Spleen (tissue), 11 donors: ENCODE measurements around the gene MIEN1. TPM values are rescaled to one million over a fixed set of nuclear protein-coding genes. Genes with fewer than 3 reads are reported as not detected.

ENCODE experiments used
- DNase-seq: peaks from one replicate; pipeline ENCODE4 v3.0.0-alpha.2; 2020
- H3K27ac ChIP-seq, 8 donors: fragments of 200-600 bp; sonication (generic) in 7 of 8; 1 replicate in 4 of 8; 2 replicates in 4 of 8; pipeline versions ENCODE4 v1.5.0 to v1.8.0; 2016 to 2021; ENCODE audit warnings: inconsistent platforms in 4 of 8, mild to moderate bottlenecking in 4 of 8, moderate library complexity in 1 of 8
- H3K27me3 ChIP-seq, 7 donors: fragments of 200-600 bp; sonication (generic) in 6 of 7; replicated peaks in 1 of 7; 1 replicate in 4 of 7; 2 replicates in 3 of 7; pipeline versions ENCODE4 v1.5.0 to v1.8.0; 2016 to 2021; ENCODE audit warnings: inconsistent platforms in 3 of 7, mild to moderate bottlenecking in 1 of 7
- H3K36me3 ChIP-seq, 6 donors: fragments of 200-600 bp; sonication (generic) in 5 of 6; 1 replicate in 4 of 6; 2 replicates in 2 of 6; pipeline versions ENCODE4 v1.5.0 to v1.8.0; 2016 to 2021; ENCODE audit warnings: inconsistent platforms in 2 of 6
- H3K4me1 ChIP-seq, 6 donors: fragments of 200-600 bp; sonication (generic) in 5 of 6; 1 replicate in 3 of 6; 2 replicates in 3 of 6; pipeline versions ENCODE4 v1.5.0 to v1.8.0; 2016 to 2021; ENCODE audit warnings: inconsistent platforms in 3 of 6
- H3K4me3 ChIP-seq, 8 donors: fragments of 200-600 bp; sonication (generic) in 7 of 8; 1 replicate in 4 of 8; 2 replicates in 4 of 8; pipeline versions ENCODE4 v1.5.0 to v1.8.0; 2016 to 2021; ENCODE audit warnings: inconsistent platforms in 4 of 8, mild to moderate bottlenecking in 4 of 8, moderate library complexity in 2 of 8
- H3K9me3 ChIP-seq, 8 donors: fragments of 200-600 bp; sonication (generic) in 7 of 8; 1 replicate in 4 of 8; 2 replicates in 4 of 8; pipeline versions ENCODE4 v1.5.0 to v1.8.0; 2016 to 2021; ENCODE audit warnings: inconsistent platforms in 4 of 8
- CTCF ChIP-seq, 11 experiments: fragments of 200-600 bp in 7 of 11; fragments of 450-650 bp in 4 of 11; sonication (generic) in 4 of 11; IDR thresholded peaks in 8 of 11; conservative IDR thresholded peaks in 3 of 11; 1 replicate in 7 of 11; 2 replicates in 4 of 11; pipeline versions ENCODE4 v1.4.0 to v1.8.0; 2016 to 2021; ENCODE audit warnings: antibody characterized with exemption in 11 of 11, inconsistent platforms in 4 of 11, mild to moderate bottlenecking in 1 of 11
- POLR2A ChIP-seq, 3 donors: fragments of 450-650 bp; IDR thresholded peaks; one replicate each; pipeline ENCODE4 v1.5.1; 2017; ENCODE audit warnings: antibody characterized with exemption in 3 of 3, mild to moderate bottlenecking in 1 of 3
- POLR2AphosphoS5 ChIP-seq, 3 donors: sonication (generic); formaldehyde crosslinking; IDR thresholded peaks; one replicate each; pipeline ENCODE4 v1.5.1; 2017; ENCODE audit warnings: antibody characterized with exemption in 3 of 3
- WGBS, 5 donors: extraction: QIAGEN DNeasy Blood & Tissue Kit in 3 of 5; methylation state at CpG; one replicate each; pipeline versions ENCODE4 v1.1.5 to v1.1.7; 2013 to 2018; 5-methylcytosine and 5-hydroxymethylcytosine counted together
- intact Hi-C: fragments of 100-400 bp; cut with DNase I; formaldehyde crosslinking; loops from one replicate; pipeline ENCODE4 v1.15.0; 2023; ENCODE audit warnings: low total_unique reads
- polyA plus RNA-seq, 3 donors: library from polyadenylated mRNA; stranded (reverse); fragments of 200-250 nt; gene quantifications; one replicate each; pipeline ENCODE4 v1.2.1, GENCODE V29; 2013
- total RNA-seq, 7 donors: library from RNA; depleted of rRNA in 3 of 7; stranded (reverse); fragments of >200 nt in 3 of 7; fragmentation: NEBNext Ultra II Directional in 4 of 7; extraction: Animal tissue kit (Norgen Biotek cat#: 25700) in 4 of 7; gene quantifications; one replicate each; pipeline versions ENCODE4 v1.1.0 to v1.2.1, GENCODE V29; 2016 to 2021
- donor health status: healthy with polysubstance abuse.
- donor health status: DM: no; HTN: no; CAD: no; lungs with moderate emphysema.
- donor health status: DM: no; HTN: no; CAD: no.
- donor health status: Bipolar disorder and iron deficiency.
- donor health status: healthy.
- donor health status: DM: no; HTN: no; CAD: no.
- donor health status: DM: yes; HTN: yes; CAD: no.

Gene MIEN1
- total and polyA plus RNA-seq, 10 donors: 28.0 to 85.2 (median 51.5) TPM

DNA sequence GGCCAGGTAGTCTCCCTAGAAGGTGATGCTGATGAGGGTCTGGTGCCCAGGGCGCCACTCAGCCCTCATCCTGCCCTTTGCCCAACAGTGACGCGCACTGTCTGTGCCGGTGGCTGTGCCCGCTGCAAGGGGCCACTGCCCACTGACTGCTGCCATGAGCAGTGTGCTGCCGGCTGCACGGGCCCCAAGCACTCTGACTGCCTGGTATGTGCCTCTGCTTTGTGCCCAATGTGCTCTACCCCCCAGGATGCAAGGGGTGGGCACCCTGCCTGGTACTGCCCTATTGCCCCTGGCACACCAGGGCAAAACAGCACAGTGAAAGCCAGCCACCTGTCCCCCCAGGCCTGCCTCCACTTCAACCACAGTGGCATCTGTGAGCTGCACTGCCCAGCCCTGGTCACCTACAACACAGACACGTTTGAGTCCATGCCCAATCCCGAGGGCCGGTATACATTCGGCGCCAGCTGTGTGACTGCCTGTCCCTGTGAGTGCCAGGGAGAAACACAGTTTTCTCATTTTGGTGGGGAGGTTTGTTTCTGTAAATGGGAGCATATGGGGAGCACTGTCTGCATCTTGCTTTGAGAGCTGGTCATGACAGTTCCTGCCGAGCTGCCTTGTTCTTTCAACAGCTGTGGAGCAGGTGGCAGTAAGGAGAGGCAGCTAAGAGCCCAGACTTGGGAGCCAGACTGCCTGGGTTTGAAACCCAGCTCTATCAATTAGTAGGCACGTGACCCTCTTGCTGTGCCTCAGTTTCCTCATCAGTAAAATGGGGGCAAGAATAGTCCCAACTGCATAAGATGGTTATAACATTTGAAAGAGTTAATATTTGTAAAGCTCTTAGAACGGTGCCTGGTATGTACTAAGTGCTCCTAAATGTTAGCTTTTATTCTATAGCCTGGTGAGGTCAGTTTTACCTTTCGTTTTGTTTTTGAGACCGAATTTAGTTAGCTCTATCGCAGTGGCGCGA, 20.1 kb downstream of the MIEN1 start:
- Histone ChIP-seq H3K9me3 (no peaks in the 10 kb centered on the region), H3K27me3 (no peaks in the 10 kb centered on the region), H3K27ac (no peak overlapping the region), H3K4me3 (no peak overlapping the region), H3K4me1 (peaks cover 0 to 10% (median 0%) of the 10 kb centered on the region in 6 donors), H3K36me3 (peaks cover 0 to 48% (median under 1%) of the 10 kb centered on the region in 6 donors)
- intact Hi-C loops: no loop called here
- DNase-seq: peak; percentile 56
- WGBS, 5 donors: 88 to 95% (median 93%) methylated on average over 11 to 20 of the region's 20 CpGs
- no peak for TF ChIP-seq POLR2A (IDR thresholded peaks at IDR 0.05)
- no peak for TF ChIP-seq CTCF (IDR thresholded peaks at IDR 0.05 in 8 of 11, conservative IDR thresholded peaks at IDR 0.05 in 3 of 11)
- no peak for TF ChIP-seq POLR2AphosphoS5 (IDR thresholded peaks at IDR 0.05)

DNA sequence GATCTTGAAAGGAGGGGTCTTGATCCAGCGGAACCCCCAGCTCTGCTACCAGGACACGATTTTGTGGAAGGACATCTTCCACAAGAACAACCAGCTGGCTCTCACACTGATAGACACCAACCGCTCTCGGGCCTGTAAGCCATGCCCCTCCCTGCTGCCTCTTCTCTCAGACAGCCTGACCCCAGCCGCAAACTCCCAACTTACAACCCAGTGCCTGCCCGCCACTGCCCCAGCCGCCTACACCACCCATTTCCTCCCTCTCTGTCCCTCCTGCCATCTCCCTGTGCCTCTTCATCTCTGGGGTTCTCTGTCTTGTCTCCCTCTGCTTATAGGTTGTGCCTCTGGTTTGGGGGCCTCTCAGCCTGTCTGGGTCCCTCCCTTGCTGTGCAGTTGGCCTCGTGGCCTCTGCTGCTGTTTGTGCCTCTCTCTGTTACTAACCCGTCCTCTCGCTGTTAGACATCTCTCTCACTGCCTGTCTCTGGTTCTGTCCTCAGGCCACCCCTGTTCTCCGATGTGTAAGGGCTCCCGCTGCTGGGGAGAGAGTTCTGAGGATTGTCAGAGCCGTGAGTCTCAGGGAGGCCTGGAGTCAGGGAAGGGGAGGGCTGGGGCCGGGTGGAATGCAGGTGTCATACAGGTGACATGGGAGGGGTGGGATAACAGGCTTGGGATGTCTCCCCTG, 20.9 kb downstream of the MIEN1 start:
- no peak overlapping the region for H3K27ac ChIP-seq
- WGBS, 5 donors: 77 to 87% (median 83%) methylated on average over 13 to 14 of the region's 14 CpGs
- no peak overlapping the region for H3K4me3 ChIP-seq
- TF ChIP-seq CTCF (IDR thresholded peaks at IDR 0.05 in 8 of 11, conservative IDR thresholded peaks at IDR 0.05 in 3 of 11): no peak
- no peak for TF ChIP-seq POLR2A (IDR thresholded peaks at IDR 0.05)
- no peak for TF ChIP-seq POLR2AphosphoS5 (IDR thresholded peaks at IDR 0.05)
- no peaks in the 10 kb centered on the region for H3K27me3 ChIP-seq
- no peak for DNase-seq
- no peaks in the 10 kb centered on the region for H3K9me3 ChIP-seq
- peaks cover 0 to 10% (median 0%) of the 10 kb centered on the region in 6 donors for H3K4me1 ChIP-seq
- H3K36me3 ChIP-seq: peaks cover 0 to 45% (median 0%) of the 10 kb centered on the region in 6 donors
- intact Hi-C loops: no loop called here

DNA sequence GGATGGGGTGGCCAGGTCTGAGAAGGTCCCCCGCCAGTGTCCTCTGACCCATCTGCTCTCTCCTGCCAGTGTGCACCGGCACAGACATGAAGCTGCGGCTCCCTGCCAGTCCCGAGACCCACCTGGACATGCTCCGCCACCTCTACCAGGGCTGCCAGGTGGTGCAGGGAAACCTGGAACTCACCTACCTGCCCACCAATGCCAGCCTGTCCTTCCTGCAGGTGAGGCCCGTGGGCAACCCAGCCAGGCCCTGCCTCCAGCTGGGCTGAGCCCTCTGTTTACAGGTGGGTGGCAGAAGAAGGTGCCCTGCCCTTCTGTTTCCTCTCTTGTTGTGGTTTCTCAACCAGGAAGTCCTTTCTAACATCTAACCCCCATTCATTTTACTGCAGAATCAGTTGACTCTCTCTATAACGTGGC, 23.4 kb downstream of the MIEN1 start:
- no peak overlapping the region for H3K4me3 ChIP-seq
- DNase-seq: no peak
- H3K27ac ChIP-seq: no peak overlapping the region
- intact Hi-C loops: no loop called here
- WGBS, 5 donors: 62 to 80% (median 78%) methylated on average over 4 to 7 of the region's 7 CpGs
- H3K27me3 ChIP-seq: peaks cover 0 to 3% (median 0%) of the 10 kb centered on the region in 7 donors
- H3K36me3 ChIP-seq: peaks cover 0 to 34% (median 0%) of the 10 kb centered on the region in 6 donors
- peaks cover 0 to 10% (median 0%) of the 10 kb centered on the region in 6 donors for H3K4me1 ChIP-seq
- H3K9me3 ChIP-seq: no peaks in the 10 kb centered on the region
- TF ChIP-seq POLR2A (IDR thresholded peaks at IDR 0.05) (no peak), POLR2AphosphoS5 (IDR thresholded peaks at IDR 0.05) (no peak)

DNA sequence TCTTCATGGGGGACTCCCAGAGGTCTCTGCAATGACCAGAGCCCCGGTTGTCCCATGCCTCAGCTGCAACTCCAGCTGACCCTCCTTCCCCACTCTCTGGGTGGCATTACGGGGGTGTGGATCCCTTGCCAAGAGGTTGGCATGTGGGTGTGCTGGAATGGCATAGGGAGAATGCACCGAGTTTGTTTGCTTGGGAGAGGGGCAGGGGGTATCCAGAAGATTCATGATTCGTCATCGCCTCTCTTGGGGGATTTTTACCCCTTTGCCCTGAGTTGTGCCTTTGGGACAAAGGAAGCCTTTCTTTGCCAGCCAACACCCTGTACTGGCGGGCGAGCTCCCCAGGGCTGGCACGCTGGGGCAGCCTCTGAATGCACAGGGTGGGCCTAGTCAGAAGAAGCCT, 23.9 kb downstream of the MIEN1 start:
- TF ChIP-seq CTCF (IDR thresholded peaks at IDR 0.05 in 8 of 11, conservative IDR thresholded peaks at IDR 0.05 in 3 of 11) (no peak), POLR2AphosphoS5 (IDR thresholded peaks at IDR 0.05) (no peak), POLR2A (IDR thresholded peaks at IDR 0.05) (no peak)
- 84 to 96% (median 90%) methylated on average over 8 of the region's 8 CpGs for WGBS, 5 donors

More for the DNA sequence above, 23.9 kb downstream of the MIEN1 start:
- no peak overlapping the region for H3K27ac ChIP-seq
- peaks cover 0 to 9% (median under 1%) of the 10 kb centered on the region in 7 donors for H3K27me3 ChIP-seq
- DNase-seq: no peak
- H3K4me3 ChIP-seq: no peak overlapping the region
- peaks cover 0 to 30% (median 0%) of the 10 kb centered on the region in 6 donors for H3K36me3 ChIP-seq
- intact Hi-C loops: no loop called here
- H3K4me1 ChIP-seq: peaks cover 0 to 12% (median 0%) of the 10 kb centered on the region in 6 donors
- H3K9me3 ChIP-seq: no peaks in the 10 kb centered on the region
